ENCODE results near the gene MYH11. TPM values are rescaled to one million over a fixed set of nuclear protein-coding genes. Genes with fewer than 3 reads are reported as not detected.

MYH11 gene
- total and polyA plus RNA-seq, 10 of the 15 experiments (the other 5 are each of a cell fraction or from before 2014, with no cell fraction given) = 0.01 to 1.9 (median 0.13) TPM; not detected in 1

GRCh38 chr16:15782573-15783365, 74.1 kb downstream of the MYH11 start (continued):
- TF ChIP-seq, protein P1, sequence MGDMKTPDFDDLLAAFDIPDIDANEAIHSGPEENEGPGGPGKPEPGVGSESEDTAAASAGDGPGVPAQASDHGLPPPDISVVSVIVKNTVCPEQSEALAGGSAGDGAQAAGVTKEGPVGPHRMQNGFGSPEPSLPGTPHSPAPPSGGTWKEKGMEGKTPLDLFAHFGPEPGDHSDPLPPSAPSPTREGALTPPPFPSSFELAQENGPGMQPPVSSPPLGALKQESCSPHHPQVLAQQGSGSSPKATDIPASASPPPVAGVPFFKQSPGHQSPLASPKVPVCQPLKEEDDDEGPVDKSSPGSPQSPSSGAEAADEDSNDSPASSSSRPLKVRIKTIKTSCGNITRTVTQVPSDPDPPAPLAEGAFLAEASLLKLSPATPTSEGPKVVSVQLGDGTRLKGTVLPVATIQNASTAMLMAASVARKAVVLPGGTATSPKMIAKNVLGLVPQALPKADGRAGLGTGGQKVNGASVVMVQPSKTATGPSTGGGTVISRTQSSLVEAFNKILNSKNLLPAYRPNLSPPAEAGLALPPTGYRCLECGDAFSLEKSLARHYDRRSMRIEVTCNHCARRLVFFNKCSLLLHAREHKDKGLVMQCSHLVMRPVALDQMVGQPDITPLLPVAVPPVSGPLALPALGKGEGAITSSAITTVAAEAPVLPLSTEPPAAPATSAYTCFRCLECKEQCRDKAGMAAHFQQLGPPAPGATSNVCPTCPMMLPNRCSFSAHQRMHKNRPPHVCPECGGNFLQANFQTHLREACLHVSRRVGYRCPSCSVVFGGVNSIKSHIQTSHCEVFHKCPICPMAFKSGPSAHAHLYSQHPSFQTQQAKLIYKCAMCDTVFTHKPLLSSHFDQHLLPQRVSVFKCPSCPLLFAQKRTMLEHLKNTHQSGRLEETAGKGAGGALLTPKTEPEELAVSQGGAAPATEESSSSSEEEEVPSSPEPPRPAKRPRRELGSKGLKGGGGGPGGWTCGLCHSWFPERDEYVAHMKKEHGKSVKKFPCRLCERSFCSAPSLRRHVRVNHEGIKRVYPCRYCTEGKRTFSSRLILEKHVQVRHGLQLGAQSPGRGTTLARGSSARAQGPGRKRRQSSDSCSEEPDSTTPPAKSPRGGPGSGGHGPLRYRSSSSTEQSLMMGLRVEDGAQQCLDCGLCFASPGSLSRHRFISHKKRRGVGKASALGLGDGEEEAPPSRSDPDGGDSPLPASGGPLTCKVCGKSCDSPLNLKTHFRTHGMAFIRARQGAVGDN (IDR thresholded peaks at IDR 0.05) = no peak
- TF ChIP-seq ATF3 (IDR thresholded peaks at IDR 0.05; ENCODE audit: borderline replicate concordance, extremely low read depth, low read depth, low read length) (no peak), NFYA (IDR thresholded peaks at IDR 0.05; ENCODE audit: borderline replicate concordance, low read depth, low read length) (no peak), ZSCAN29 (IDR thresholded peaks at IDR 0.05) (no peak), PAX5 (IDR thresholded peaks at IDR 0.05; ENCODE audit: borderline replicate concordance, low read depth, low read length) (no peak), YY1 (IDR thresholded peaks at IDR 0.05; ENCODE audit: low read depth, low read length) (0 out of 2 replicates have a peak, but pooled peaks have one; percentile 15), BCLAF1 (IDR thresholded peaks at IDR 0.05) (no peak), CTCF (IDR thresholded peaks at IDR 0.05 in 2 of 3, conservative IDR thresholded peaks at IDR 0.05 in 1 of 3; ENCODE audit: control insufficient read depth in 2 of 3, extremely low read depth in 1 of 3, insufficient read depth in 1 of 3, low read depth in 3 of 3, low read length in 3 of 3) (peak in 1 of 3 experiments; percentile 14; a peak in 1 of 6 replicates), POLR2A (IDR thresholded peaks at IDR 0.05; ENCODE audit: low read depth, low read length) (no peak)
